DMS114 treated with DMSO at 0.1 percent for 48 hours (cell line): ENCODE results near the gene HAVCR1.
"Not testable (repeated sequence)": the region's sequence is repeated elsewhere in the genome, so short reads cannot be mapped to it uniquely, and the experiment has no call there.

ENCODE experiments used
- DNase-seq: peaks from one replicate; lab custom pipeline; 2025; ENCODE audit not compliant: unreplicated experiment; lab: John Stamatoyannopoulos, UW

Gene HAVCR1

GRCh38 chr5:157059093-157059539 lies at the start of gene HAVCR1:
TSS of gene HAVCR1 (minus strand) at chr5:157059116. CDS start at chr5:157057943, 1,173 bp downstream.
- no peak for DNase-seq

GRCh38 chr5:157107508-157107907 lies 48.6 kb upstream of the HAVCR1 start:
- no peak for DNase-seq

- no peak for DNase-seq
These were observed 47.9 kb upstream of the HAVCR1 start for GRCh38 chr5:157106630-157107461.

GRCh38 chr5:157100140-157100679 lies 41.3 kb upstream of the HAVCR1 start:
- no peak for DNase-seq

GRCh38 chr5:157088342-157088990 lies 29.6 kb upstream of the HAVCR1 start:
- no peak for DNase-seq

- no peak for DNase-seq
These were observed 27.9 kb upstream of the HAVCR1 start for GRCh38 chr5:157086751-157087359.

GRCh38 chr5:157085930-157086329 lies 27.0 kb upstream of the HAVCR1 start:
- no peak for DNase-seq

- DNase-seq = no peak
These were observed 21.4 kb upstream of the HAVCR1 start for GRCh38 chr5:157080286-157080685.

GRCh38 chr5:157076558-157076957 lies 17.6 kb upstream of the HAVCR1 start:
- no peak for DNase-seq

- no peak for DNase-seq
These were observed 13.6 kb upstream of the HAVCR1 start for GRCh38 chr5:157072508-157072907.

GRCh38 chr5:157069949-157070348 lies 11.0 kb upstream of the HAVCR1 start:
- DNase-seq = no peak

- DNase-seq = no peak
These were observed 9.9 kb upstream of the HAVCR1 start for GRCh38 chr5:157068785-157069184.

GRCh38 chr5:157068339-157068738 lies 9.4 kb upstream of the HAVCR1 start:
- no peak for DNase-seq

- DNase-seq = no peak
These were observed 8.1 kb upstream of the HAVCR1 start for GRCh38 chr5:157067005-157067404.

- no peak for DNase-seq
These were observed 7.2 kb upstream of the HAVCR1 start for GRCh38 chr5:157066080-157066479.

GRCh38 chr5:157063776-157064430 lies 5.0 kb upstream of the HAVCR1 start:
- DNase-seq = no peak

GRCh38 chr5:157059891-157060290 lies 975 bp upstream of the HAVCR1 start:
- DNase-seq = no peak

- no peak for DNase-seq
These were observed 1.2 kb downstream of the HAVCR1 start for GRCh38 chr5:157057459-157058370.

- not testable (repeated sequence) for DNase-seq
These were observed 2.1 kb downstream of the HAVCR1 start for GRCh38 chr5:157056848-157057247.

GRCh38 chr5:157051604-157052245 lies 7.2 kb downstream of the HAVCR1 start:
- DNase-seq = no peak
